A673 (cell line): Measurements from ENCODE around the gene XPO6.

ENCODE experiments used
- EZH2 ChIP-seq: fragments of 200-600 bp; sonication (generic); IDR thresholded peaks from 2 replicates; pipeline ENCODE4 v1.6.1; 2017; ENCODE audit warnings: borderline replicate concordance, low read depth, mild to moderate bottlenecking, mixed read lengths, antibody characterized with exemption, low read length; ENCODE audit not compliant: poor library complexity, severe bottlenecking
- TF ChIP-seq, protein P1 (sequence below): fragments of 300-800, 200-600 bp; sonication (generic); conservative IDR thresholded peaks from 2 replicates; pipeline ENCODE4 v1.5.1; 2017; ENCODE audit warnings: low read depth, mild to moderate bottlenecking, antibody characterized with exemption, low read length, moderate library complexity, mixed read lengths

DNA sequence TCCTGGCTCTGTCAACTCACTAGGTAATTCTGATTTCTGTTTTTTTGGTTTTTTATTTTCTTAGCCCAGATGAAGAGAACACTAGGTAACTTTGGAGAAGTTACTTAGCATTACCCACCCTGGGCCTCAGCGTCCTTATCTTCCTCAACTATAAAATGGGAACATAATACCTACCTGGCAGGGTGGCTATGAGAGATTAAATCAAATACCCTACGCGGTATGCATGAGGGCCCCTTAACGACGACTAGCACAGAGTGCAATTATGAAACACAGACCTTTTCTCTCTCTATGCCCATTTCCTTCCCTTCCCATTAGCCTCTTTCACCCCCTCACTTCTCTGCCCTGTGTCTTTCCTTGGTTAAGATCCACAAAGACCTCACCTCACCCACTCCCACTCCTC is 11.1 kb downstream of the XPO6 start:
- TF ChIP-seq, protein P1, sequence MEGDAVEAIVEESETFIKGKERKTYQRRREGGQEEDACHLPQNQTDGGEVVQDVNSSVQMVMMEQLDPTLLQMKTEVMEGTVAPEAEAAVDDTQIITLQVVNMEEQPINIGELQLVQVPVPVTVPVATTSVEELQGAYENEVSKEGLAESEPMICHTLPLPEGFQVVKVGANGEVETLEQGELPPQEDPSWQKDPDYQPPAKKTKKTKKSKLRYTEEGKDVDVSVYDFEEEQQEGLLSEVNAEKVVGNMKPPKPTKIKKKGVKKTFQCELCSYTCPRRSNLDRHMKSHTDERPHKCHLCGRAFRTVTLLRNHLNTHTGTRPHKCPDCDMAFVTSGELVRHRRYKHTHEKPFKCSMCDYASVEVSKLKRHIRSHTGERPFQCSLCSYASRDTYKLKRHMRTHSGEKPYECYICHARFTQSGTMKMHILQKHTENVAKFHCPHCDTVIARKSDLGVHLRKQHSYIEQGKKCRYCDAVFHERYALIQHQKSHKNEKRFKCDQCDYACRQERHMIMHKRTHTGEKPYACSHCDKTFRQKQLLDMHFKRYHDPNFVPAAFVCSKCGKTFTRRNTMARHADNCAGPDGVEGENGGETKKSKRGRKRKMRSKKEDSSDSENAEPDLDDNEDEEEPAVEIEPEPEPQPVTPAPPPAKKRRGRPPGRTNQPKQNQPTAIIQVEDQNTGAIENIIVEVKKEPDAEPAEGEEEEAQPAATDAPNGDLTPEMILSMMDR, result no peak
- no peak for TF ChIP-seq EZH2
